ENCODE results near the gene NBEA. TPM values are rescaled to one million over a fixed set of nuclear protein-coding genes. Genes with fewer than 3 reads are reported as not detected.

NBEA gene
- polyA plus RNA-seq, 1 donor: 13.1 TPM

DNA sequence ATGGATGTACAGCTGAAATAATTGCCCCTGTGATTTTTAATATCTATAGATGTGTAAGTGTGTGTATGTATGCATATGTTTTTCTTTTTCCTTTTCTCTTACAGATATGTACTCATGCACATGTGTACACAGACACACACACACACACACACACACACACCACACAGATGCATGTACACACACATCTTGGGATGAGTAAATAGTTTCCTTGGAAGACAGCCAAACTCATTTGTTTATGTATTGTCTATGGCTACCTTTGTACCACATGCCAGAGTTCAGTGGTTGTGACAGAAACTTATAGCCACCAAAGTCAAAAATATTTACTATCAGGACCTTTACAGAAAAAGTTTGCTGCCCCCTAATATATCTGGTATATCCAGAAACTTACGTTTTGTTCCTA, 341.8 kb downstream of the NBEA start:
- DNase-seq (ENCODE audit: low read depth): no peak

- no peak for DNase-seq (ENCODE audit: low read depth)
These were observed 343.6 kb downstream of the NBEA start for GRCh38 chr13:35285677-35286076.

DNA sequence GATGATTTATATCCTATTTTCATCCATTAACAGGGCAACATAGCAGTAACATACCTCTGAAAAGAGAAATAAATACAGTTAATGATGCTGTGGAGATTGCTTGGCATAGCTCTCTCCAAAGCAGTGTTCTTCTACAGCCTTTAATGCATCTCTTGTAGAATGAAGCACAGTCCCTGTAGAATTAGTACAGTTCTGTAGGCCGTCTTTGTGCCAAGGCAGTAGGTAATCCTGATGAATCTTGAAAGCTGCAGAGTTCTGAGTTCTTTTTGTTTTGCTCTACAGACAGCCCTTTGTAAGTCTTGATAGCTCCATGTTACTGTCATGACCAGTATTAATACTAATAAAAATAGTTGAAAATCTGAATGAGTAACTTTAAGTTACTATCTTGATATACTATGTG, 350.3 kb downstream of the NBEA start:
- DNase-seq (ENCODE audit: low read depth): no peak

GRCh38 chr13:35293579-35294226, 351.6 kb downstream of the NBEA start:
- no peak for DNase-seq (ENCODE audit: low read depth)

- DNase-seq (ENCODE audit: low read depth): no peak
These were observed 367.6 kb downstream of the NBEA start for GRCh38 chr13:35309706-35310105.

GRCh38 chr13:35332134-35332533, 390.1 kb downstream of the NBEA start:
- no peak for DNase-seq (ENCODE audit: low read depth)

- no peak for DNase-seq (ENCODE audit: low read depth)
These were observed 391.1 kb downstream of the NBEA start for GRCh38 chr13:35333157-35333556.

- DNase-seq (ENCODE audit: low read depth): no peak
These were observed 400.4 kb downstream of the NBEA start for GRCh38 chr13:35342440-35342839.

GRCh38 chr13:35343417-35343816, 401.3 kb downstream of the NBEA start:
- DNase-seq (ENCODE audit: low read depth): no peak

GRCh38 chr13:35345992-35346391, 403.9 kb downstream of the NBEA start:
- no peak for DNase-seq (ENCODE audit: low read depth)

- no peak for DNase-seq (ENCODE audit: low read depth)
These were observed 404.4 kb downstream of the NBEA start for GRCh38 chr13:35346494-35346893.

DNA sequence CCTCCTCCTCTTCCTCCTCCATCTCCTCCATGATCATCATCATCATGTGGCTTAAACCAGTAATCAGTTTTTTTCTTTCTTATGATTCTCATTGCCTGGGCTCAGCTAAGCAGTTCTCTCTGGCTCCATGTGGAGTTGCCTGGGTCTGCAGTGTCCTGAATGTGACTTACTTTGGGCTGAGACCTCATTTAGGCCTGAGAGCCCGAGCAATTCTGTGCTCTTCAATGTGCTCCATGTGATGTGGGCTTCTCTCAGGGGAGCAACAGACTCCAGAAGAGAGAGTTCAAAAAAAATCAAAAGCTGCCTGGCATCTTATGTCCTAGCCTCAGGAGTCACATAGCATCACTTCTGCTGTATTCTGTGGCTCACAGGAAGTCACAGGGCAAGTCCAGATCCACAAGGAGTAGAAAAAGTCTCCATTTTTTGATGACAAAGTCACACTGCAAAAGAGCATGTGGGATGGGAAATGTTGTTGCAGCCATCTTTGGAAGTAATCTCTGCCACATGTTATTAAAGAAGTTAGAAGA, 405.7 kb downstream of the NBEA start:
- no peak for DNase-seq (ENCODE audit: low read depth)

- DNase-seq (ENCODE audit: low read depth): no peak
These were observed 407.0 kb downstream of the NBEA start for GRCh38 chr13:35349052-35349451.

- DNase-seq (ENCODE audit: low read depth): no peak
These were observed 407.7 kb downstream of the NBEA start for GRCh38 chr13:35349673-35350278.

DNA sequence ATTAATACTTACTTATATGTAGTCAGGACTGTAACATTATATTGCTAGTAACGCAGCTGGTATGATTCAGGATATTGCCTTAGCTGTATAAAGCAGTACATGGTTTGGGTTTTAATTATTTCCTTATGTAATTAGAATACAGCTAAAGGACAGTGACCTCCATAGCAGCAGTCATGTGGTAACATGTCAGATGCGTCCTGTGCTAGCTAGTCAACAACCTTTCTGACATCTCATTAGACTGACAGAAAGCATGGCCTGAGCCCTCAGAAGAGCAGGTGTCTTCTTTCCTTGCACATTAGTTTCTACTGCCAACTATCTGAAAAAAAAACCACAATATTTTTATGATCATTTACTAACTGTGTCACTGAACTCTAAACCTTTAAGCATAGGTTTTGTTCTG, 412.2 kb downstream of the NBEA start:
- no peak for DNase-seq (ENCODE audit: low read depth)

DNA sequence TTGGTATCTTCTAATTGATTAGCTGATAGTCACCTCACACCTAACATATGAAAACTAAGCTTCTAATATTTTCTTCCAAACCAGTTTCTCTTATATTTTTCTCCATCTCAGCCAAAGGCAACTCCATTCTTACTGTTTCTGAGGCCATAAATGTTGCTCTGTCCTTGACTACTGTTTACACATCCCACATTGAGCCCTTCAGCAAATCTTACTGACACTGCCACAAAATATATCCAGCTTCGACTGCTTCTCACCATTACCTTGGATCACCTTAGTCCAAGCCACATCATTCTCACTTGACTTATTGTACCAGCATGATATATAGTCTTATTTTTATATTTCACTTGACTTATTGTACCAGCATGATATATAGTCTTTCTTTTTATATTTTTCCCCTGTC, 412.8 kb downstream of the NBEA start:
- DNase-seq (ENCODE audit: low read depth): no peak

DNA sequence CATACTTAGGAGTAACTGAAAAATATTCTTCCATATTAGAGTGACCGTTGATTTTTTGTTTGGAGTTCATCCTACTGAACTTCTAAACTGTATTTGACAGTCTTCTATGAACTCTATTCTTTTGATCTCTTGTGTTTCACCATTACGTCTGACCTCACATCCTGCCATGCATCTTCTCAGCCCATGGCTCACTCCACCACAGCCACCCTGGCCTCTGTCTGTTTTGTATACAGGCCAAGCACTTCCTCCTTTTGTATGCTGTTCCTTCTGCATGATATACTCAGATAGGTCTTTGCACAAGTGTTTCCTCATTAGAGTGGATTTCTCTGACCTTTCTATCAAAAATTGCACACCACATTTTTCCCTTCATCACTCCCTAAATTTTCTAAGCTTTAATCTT, 414.5 kb downstream of the NBEA start:
- no peak for DNase-seq (ENCODE audit: low read depth)

GRCh38 chr13:35365883-35366282, 423.8 kb downstream of the NBEA start:
- no peak for DNase-seq (ENCODE audit: low read depth)

DNA sequence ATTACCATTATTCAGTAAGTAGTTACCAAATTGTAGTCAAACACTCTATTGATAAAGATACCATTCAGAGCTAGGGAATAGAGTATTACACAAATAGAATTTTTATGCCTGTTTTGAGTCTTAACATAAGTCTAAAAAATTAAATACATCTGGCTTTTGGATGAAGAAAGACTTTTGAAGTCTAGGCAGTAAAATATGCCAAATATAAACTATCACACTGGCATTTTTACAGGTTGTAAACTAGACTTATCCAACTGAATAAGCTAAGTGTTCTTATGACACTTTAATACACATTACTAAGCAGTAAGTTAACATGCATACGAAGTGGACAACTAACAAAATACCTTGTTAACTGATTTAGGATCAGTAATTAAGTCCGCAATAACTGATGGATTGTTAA, 425.5 kb downstream of the NBEA start:
- no peak for DNase-seq (ENCODE audit: low read depth)

DNA sequence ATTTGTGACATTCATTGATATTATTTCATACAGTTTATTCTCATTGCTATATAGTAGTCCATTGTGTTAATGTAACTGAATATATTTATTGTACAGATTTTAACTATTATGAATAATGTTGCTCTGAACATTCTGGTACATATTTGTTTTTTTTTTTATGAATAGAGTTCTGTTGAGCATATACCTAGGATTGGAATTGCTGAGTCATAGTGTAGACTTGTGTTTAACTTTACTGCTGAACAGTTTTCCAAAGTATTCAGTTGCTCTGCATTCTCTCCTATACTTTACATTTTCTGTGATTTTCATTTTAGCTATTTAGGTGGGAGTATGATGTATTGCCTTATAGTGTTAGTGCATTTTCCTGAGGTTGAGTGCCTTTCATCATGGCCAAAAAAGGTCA, 436.9 kb downstream of the NBEA start:
- DNase-seq (ENCODE audit: low read depth): no peak

- DNase-seq (ENCODE audit: low read depth): no peak
These were observed 437.6 kb downstream of the NBEA start for GRCh38 chr13:35379663-35380062.

DNA sequence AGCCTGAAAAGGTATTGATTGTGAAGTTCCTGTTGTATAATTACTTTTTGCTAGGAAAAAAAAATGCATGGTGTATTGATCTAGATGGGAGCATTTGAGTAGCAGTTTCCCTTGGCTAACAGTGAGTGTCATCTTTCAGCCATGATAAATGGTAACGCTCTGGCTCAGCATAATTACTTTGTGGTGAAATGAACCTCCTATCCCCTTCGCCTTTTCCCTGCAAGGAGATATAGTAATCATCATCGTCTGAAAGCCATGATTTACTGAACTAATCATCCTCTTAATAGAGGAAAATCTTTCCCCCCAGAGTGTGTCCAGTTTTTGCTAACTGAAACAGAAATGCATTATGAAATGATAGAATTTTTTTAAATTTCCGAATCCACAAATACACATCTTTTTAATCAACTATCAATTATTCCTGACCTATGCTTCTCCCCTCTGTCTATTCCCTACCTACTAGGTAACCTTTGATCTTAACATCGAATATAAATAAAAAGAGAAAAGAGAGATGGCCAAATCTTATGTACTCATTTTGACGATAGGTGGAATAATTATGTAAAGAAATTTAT, 445.7 kb downstream of the NBEA start:
- peak; percentile 46 for DNase-seq (ENCODE audit: low read depth)

Measured in forelimb muscle (tissue), 1 donor.